Kidney glomerular epithelial cell (primary cell): ENCODE results near the gene CDH23.

Experiments used
- DNase-seq: peaks from one replicate; lab custom pipeline; 2025; lab: John Stamatoyannopoulos, UW

Gene CDH23

DNA sequence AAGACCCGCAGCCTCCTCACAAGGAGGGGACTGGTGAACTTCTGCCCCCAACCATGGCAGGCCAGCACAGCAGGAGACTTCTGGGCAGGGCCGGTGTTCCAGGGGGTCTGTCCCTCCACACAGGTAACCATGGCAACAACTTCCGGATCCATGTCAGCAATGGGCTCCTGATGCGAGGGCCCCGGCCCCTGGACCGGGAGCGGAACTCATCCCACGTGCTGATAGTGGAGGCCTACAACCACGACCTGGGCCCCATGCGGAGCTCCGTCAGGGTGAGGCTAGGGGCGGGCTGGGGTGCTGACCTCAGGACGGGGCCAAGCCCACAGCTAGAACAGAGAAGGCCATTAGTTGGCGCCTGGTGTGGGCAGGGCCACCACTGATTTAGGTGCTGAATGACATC, 328.5 kb downstream of the CDH23 start:
- no peak for DNase-seq

DNA sequence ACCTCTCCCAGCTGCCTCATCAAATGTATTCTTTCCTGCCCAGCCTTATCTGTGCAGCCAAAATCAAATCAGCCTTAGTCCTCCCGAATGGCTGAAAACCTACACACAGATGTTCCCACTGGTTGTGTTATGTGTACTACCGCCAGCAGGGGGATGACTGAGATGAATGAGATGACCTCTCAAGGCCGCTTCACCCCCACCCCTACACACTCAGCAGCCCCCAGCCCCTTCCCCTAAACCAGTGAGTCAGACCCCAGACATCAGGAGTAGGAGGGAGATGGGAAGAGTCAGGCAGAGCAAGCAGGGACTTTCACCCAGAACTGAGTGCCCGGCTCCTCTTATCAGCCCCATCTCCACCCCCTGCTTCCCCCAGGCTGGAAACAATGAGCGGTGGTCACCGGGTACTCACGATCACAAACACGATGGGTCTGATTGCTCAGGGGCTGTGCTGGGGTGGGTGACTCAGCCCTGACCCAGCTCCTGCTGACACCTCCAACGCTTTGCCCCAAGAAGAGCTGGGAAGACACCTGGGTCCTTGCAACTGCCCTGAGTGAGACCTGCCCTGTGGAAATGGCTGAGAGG, 329.4 kb downstream of the CDH23 start:
- no peak for DNase-seq

GRCh38 chr10:71726580-71727104, 329.9 kb downstream of the CDH23 start:
- DNase-seq: no peak

- no peak for DNase-seq
Measured at GRCh38 chr10:71727105-71727737, 330.5 kb downstream of the CDH23 start.

DNA sequence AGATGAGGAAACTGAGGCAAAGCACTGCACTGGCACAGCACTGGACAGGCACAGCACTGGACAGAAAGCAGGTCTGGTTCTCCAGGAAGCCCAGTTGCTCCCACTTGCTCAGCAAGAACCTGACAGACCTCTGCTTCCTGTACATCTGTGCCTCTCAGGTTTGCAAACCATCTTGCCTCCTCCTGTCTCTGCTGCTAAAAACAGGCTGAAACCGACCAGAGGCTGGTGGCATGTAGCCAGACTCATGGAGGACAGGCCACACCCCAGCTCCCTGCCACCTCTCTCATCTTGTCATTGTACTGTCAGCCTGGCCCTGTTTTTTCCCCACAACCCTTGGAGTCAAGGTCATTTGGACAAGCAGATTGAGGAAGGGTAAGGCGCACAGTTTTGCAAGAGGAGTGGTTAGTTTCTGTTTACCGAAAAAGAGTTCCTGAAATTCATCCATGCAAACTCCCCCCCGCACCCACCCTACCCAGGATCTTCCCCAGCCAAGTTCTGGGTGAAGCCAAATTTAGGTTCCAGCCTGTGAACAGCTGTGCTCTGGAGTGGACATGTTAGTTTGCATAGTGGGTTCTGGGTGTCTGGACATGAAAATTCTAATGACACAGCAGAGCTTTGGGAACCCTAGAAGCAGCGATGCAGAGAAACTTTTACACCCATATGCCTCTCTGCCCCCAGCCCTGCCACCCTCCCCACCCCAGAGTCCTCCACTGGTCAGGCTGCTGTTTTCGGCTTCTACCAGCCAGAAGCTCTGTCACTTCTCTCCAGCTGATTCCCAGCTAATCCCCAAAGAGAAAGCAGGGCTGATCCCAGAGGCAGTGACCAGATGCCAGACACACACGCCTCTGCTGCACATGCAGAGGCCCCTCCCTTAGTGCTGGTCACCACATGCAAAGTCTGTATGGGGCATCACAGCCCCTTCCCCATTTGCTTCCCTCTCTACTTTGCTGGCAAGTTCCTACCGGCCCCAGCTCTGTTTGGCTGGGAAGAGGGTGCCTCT, 331.3 kb downstream of the CDH23 start:
- DNase-seq: no peak

DNA sequence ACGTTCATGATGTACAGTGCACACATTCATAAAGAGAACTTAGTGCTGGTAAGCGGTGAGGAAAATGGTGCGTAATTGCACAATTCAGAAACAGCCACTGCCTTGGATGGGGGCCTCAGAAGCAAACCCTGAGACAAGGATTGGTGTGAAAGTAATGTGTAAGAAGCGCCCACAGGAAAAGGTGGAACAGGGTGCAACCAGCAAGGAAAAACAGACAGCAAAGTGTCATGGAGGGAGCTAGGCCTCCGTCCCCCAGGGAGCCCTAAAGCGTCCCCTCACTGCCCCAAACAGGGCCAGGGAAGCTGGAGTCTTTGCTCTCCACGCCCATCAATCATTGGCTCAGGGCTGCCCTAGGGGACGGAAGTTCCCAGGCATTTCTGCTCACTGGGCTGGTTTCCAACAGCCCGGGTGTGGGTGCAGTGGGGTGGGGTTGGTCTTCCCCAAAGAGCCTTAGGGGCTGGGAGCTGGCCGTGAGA, 332.5 kb downstream of the CDH23 start:
- DNase-seq: no peak

DNA sequence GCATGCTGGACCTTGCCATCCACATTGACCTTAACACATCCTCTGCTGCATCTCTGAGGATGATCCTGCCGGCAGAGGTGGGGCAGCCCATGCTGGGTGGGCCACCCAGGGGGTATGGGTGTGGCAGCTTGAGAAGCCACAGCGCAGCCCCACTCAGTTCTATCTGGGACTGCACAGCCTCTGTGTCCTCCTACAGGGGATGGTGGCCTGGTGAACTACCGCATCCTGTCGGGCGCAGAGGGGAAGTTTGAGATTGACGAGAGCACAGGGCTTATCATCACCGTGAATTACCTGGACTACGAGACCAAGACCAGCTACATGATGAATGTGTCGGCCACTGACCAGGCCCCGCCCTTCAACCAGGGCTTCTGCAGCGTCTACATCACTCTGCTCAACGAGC, 335.1 kb downstream of the CDH23 start:
- DNase-seq: no peak

GRCh38 chr10:71734797-71735196, 338.1 kb downstream of the CDH23 start:
- no peak for DNase-seq

- DNase-seq: no peak
Measured at GRCh38 chr10:71735709-71736569, 339.2 kb downstream of the CDH23 start.

- DNase-seq: no peak
Measured at GRCh38 chr10:71736570-71736952, 339.8 kb downstream of the CDH23 start.

DNA sequence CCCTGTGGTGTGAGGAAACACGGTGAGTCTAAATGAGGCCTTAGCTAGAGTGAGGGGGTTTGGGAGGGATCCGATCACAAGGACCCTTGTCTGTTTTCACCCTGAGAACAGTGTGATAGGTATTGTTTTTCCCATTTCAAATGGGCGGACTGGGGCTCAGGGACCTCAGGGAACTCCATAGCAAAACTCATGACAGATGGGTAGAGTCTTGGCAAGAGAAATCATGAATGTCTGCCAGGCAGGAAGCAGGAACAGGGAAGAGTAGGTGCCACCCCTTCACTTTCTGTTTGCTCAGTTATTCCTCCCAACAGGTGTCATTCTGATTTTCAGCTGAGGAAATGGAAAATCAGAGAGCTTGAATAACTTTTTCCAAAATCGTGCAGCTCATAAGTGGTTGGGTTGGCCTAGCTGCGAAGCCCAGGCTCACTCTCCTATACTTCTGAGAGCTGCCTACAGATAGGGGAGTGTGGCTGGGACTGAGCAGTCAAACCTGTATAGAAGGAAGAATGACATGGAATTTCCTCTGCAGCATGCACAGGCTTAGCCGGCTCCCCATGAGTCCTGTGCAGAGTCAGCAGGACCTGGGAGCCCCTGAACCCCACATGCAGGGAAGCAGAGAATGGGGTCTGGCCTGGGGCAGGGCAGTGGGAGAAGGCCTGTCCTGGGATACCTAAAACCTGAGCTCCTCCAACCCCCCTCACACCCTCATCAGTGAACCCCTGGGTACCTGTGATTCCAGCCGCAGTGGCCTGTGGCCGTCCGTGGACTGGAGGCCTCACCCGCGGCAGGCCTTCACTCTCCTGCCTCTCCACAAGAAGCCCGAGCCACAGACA, 340.5 kb downstream of the CDH23 start:
- DNase-seq: no peak

GRCh38 chr10:71737834-71738197, 341.1 kb downstream of the CDH23 start:
- DNase-seq: no peak

- no peak for DNase-seq
Measured at GRCh38 chr10:71739358-71739900, 342.7 kb downstream of the CDH23 start.

DNA sequence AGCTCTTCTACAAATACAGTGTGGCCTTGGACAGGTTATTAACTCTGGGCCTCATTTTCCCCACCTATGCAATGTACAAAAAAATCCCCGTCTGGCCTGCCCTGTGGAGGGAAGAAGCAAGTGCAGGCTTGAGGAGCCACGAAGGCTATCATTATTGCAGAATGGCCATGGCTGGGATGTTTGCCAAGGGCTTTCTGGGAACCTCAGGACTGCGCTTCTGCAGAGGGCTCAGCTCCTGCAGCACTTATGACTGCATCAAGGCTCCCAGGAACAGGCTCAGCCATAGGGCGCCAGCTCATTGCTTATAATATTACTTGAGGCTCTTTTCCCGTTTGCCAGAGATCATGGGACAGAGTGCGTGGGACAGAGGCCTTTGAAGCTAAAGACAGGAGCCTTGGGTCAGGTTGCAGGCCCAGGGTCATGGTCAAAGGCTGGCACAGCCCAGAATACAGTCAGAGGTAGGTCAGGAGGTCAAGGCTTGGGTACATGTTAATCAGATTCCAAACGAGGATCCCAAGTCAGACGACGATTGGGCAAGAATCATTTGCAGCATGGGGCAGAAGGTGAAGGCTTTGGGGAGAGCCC, 343.4 kb downstream of the CDH23 start:
- no peak for DNase-seq

DNA sequence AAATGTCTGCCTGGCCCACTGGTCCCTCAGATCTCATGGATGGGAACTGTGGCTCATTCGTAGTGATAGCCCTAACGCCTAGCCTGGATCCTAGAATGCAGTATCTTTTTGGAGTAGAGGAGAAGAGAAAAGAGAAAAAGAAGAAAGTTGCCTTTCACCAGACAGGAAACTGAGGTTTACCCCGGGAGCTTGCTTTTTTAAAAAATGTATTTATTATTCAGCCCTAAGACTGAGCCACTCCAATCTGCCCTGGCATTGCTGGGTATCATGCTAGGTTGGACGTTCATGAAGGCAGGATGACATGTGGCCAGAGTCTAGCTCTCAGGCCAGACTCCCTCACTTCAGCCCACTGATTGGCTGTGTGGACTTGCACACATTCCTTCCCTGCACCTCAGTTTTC, 344.3 kb downstream of the CDH23 start:
- no peak for DNase-seq

DNA sequence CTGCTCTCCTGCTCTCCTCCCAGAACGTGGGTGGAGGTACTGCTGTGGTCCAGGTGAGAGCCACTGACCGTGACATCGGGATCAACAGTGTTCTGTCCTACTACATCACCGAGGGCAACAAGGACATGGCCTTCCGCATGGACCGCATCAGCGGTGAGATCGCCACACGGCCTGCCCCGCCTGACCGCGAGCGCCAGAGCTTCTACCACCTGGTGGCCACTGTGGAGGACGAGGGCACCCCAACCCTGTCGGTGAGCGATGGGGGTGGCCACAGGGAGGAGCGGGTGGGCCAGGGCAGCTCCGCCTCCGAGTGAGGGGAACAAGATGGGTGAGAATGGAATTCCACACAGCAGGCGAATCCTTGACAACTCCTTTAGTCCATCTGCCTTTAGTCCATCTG, 345.0 kb downstream of the CDH23 start:
- no peak for DNase-seq

DNA sequence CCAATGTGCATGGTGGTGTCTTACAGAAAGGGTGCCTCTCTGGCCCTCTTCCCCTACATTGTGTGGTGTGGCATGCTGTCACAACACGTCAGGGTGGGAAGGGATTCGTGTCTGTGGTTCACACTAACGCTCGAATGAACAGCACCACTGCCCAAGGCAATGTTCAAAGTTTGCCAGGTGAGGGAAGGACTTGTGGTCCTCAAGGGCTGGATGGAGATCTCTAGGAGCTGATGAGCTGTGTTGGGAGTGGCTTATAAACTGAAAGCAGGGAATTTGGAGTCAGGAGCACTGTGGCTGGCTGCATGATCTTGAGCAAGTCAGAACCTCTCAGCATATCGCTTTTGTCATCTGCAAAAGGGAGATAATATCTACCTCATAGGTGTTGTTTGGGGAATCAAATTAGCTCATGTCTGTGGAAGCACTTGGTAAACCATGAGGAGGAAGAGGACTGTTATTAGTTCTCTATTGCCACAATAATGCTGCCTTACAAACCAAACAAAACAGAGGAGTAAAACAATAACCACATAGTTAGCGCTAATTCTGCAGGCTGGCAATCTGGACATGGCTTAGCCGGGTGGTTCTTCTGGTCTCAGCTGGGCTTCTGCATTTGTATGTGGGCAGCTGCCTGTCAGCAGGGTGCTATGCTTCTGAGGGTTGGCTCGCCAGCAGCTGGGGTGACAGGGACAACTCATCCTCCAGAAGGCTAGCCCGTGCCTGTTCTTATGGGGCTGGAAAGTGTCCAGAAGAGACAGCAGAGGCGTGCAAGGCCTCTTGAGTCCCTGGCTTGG, 345.8 kb downstream of the CDH23 start:
- DNase-seq: no peak

DNA sequence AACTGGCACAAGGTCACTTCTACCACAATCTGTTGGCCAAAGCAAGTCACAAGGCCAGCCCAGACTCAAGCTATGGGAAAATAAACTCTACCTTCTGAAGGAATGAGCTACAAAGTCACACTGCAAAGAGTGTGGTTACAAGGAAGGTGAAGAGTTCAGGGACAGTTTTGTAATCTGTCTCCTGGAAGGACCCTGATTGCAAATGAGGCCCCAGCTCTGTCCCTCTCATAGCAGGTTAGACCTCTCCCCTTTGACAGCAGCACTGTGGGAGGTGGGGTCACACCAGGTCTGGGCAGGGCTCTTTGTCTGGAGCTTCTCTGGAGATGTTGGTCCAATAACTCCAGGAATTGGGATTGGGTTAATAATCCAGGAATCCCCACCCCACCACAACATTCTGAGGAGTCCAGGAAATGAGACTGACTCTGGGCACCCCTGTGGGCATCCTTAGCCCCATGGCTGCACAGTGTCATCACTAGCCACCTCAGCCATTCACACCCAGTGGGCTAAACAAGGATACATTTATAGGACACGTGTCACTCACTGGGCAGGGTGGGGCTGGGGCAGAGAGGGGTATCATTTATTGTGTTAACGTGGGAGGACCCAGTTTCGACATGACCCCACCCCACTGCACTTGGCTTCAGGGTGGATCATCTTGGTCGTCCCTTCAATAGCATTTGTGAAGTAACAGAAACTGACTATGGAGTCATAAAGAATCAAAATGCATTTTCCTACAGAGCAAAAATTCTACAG, 346.5 kb downstream of the CDH23 start:
- DNase-seq: no peak

- DNase-seq: no peak
Measured at GRCh38 chr10:71743866-71744265, 347.1 kb downstream of the CDH23 start.
